Measurements from ENCODE around the gene ZNF280C.

ZNF280C gene

DNA sequence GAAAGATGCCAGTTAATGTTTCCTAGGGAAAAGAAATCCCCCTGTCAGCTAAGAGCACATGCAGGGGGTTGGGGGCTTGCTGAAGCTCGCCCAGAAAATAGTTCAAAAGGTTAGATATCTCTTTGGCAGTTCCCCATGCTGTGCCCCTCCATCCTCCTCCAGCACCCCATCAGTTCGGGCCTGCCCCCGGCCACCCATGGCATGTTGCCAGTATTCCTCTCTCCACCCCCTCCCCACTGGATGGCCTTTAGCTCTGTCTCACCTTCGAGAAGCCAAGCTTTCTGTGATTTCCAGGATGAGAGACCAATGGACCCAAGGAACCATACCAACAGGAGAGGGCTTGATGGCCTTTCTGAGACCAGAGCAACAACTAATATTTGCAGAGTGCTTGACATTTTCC, 91.8 kb downstream of the ZNF280C start:
- no peak for DNase-seq (ENCODE audit: low spot score)

GRCh38 chrX:130176354-130176776, 92.3 kb downstream of the ZNF280C start:
- DNase-seq (ENCODE audit: low spot score): no peak

DNA sequence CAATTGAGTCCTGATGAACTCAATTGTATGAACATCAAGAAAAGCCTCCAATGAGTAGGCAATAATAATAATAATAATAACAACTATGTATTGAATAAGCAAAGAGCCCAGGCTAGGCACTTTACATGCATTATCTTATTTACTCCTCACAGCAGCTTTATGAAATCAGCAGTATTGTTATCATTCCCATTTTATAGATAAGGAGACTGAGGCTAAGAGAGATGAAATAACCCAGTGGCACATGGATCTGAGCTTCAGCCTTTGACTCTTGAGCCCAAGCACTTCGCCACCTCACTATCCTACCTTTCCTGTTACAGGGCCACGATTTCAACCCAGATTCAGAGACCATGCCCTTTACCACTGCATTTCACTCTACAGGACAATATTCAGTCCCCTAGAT, 93.8 kb downstream of the ZNF280C start:
- DNase-seq (ENCODE audit: low spot score): no peak

GRCh38 chrX:130174045-130174704, 94.5 kb downstream of the ZNF280C start:
- no peak for DNase-seq (ENCODE audit: low spot score)

DNA sequence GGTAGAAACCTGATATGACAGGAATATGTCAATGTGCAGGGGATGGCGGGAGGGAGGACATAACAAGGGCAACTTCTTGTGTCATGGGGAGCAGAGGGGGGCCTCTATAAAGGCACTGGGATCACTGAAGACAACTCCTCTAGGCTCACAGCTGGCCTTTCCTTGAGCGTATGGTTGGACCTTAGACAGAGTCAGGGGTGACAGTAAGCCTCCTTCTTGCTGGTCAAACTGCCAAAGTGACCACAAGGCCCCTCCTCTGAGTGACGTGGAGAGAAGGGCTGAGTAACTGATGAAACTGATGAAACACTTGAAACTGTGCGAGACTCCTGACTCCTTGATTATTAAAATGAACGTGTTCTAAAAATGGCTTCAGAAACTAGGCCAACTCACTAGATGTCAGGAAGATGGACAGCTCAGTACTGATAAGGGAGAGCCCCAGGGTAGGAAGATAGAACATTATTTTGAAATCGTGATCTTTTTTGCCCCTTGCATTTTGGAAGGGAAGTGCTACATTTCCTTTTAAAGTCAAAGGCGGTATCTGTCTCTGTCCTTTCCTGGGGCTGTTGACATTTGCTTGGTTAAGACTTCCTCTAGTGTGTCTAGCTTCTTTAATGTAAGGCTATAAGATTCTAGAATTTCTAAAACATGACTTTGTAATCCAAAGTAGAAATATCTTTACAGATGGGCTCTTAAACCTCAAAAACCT, 95.4 kb downstream of the ZNF280C start:
- DNase-seq (ENCODE audit: low spot score): no peak

- peak; percentile 31 for DNase-seq (ENCODE audit: low spot score)
Measured at GRCh38 chrX:130172127-130172845, 96.4 kb downstream of the ZNF280C start.

- DNase-seq (ENCODE audit: low spot score): peak; percentile 45
Measured at GRCh38 chrX:130171446-130172126, 97.1 kb downstream of the ZNF280C start, which contains the start of gene RAB33A. Gene RAB33A (plus strand): TSS chrX:130171962. CDS start chrX:130172063, 101 bp downstream.

DNA sequence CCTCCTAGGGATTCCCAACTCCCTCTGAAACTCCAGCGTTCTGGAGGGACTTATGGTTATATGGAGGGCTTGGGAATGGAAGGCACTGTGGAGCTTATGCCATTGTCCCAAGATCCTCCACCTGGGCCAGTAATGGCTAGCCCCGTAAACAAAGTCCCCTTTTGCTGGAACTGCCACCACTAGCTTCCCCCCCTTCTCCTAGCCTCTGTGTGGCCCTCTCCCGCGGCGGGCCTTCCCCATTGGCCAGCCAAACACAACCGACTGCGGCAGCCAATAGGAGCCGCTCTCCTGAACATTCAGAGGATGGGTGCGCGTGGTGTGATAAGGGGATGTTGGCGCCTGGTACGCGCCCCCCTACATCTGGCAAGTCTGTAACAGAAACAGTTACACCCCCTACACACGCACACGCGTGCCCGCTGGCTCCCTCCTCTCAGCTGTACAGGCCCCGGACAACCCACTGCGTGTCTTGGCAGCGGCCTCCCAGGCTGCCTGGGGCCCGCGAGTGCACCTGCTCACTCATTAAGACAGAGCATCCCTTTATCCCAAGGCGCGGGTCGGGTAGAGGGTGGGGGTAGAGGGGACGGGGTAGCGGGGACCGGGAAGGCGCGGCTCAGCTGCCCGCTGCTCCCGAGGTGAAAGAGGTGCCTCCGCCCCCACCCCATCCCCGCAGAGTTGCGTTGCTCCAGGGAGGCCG, 97.8 kb downstream of the ZNF280C start:
- peak; percentile 93 for DNase-seq (ENCODE audit: low spot score)

DNA sequence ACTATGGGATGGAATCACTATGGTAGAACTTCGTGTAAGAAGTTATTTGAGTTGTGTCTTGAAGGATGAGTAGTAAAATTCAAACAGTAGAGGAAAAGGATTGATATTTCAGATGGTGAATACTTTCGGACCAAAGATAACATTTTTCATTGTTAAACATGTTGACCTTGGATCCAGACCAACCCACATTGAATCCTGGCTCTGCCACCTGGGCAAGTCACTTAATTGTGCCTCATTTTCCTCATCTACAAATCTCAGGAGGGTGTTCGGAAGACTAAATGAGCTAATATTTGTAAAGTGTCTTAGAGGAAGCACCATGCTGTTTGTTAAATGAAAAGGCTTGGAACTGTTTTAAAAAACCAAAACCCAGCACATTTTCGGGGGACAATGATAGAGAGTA, 101.7 kb downstream of the ZNF280C start:
- no peak for DNase-seq (ENCODE audit: low spot score)

DNA sequence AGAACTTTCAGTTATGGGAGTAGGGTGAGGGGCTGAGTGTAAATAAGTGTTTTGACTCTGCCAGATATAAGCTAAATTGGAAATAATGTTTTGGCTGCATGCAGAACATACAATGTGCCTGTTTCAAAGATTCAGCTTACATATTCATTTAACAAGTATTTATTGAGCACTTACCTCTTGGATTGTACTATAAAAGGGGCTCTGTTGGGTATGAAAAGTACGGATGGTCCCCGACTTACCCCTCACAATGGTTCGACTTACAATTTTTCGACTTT, 102.3 kb downstream of the ZNF280C start:
- DNase-seq (ENCODE audit: low spot score): no peak

DNA sequence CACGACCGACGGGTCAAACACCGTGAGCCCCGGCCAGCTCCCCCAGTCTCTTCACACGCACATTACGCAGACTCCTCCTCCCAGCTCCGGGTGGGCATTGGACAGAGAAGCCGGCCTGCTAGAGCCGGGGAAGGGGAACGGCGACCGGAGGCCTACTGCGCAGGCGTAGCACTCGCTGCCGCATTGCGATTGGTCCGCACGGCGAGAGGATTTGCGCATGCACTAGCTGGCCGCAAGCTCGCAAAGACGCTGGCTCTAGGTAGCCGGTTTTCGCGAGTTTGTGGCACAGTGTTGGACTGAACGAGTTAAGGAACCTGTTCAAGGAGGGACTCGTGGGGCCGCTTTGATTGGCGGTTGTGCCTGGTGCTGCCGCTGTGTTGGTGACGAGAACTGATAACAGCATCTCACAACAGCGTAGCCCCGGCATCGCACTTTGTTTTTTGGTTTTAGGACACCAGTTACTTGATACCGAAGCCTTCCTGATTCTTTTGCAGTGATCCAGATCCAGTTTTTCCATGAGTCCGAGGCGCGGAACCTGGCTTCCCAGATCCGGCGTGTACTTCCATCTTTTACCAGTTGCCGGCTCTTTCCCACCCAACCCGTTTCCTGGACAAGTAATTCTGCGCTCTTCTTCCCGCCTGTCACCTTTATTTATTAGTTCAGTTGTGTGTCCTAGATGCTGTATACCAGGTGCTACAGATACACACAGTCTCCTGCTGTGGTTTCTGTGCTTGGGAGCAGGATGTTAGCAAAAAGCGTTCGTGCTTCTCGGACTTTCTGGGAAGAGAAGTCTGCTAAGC, 102.8 kb downstream of the ZNF280C start, which contains the start of gene AIFM1:
Gene AIFM1 (minus strand): TSS at position 139 of the 800 bp plus-strand sequence. CDS start 185 bp downstream, outside the sequence.
- DNase-seq (ENCODE audit: low spot score): peak; percentile 95

- DNase-seq (ENCODE audit: low spot score): no peak
Measured at GRCh38 chrX:130165181-130165702, 103.5 kb downstream of the ZNF280C start.

- no peak for DNase-seq (ENCODE audit: low spot score)
Measured at GRCh38 chrX:130163398-130163797, 105.3 kb downstream of the ZNF280C start.

DNA sequence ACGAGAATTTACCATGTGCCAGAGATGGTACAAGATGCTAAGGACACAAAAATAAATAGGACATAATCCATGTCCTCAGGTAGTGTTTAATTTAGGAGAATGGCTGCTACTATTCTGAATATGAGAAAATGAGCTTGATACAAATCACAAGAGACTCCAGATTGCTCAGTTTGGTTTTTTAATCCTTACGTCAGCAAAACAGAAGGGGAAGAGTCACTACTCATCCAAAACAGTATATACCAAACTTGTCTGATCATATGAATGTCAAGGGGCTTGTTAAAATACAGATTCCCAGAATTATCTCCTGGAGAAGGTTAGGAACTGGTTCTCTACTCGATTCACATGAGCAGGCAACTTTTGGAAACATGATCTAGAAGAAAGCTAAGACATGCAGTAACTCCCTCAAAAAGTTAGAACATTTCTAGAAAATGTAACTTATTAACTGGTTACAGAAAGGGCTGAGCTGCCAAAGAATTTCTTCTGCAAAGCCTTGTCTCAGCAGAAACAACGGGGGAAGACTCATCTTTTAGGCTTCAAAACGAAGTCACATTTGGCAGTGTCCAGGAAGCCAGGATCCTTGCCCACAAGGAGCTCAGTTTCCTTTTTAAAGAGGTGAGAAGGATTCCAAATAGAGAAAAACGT, 106.5 kb downstream of the ZNF280C start:
- no peak for DNase-seq (ENCODE audit: low spot score)

DNA sequence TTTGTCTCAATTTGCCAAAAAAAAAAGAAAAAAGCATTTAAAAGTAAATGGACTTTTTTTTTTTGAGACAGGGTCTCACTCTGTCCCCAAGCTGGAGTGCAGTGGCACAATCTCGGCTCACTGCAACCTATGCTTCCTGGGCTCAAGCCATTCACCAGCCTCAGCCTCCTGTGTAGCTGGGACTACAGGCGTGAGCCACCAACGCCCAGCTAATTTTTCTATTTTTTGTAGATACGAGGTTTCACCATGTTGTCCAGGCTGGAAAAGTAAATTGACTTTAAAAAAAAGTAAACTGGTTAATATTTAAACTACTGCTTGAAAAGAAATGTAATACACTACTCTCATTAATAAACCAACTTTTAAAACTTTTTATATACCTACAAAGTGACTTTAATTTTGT, 108.9 kb downstream of the ZNF280C start:
- no peak for DNase-seq (ENCODE audit: low spot score)

DNA sequence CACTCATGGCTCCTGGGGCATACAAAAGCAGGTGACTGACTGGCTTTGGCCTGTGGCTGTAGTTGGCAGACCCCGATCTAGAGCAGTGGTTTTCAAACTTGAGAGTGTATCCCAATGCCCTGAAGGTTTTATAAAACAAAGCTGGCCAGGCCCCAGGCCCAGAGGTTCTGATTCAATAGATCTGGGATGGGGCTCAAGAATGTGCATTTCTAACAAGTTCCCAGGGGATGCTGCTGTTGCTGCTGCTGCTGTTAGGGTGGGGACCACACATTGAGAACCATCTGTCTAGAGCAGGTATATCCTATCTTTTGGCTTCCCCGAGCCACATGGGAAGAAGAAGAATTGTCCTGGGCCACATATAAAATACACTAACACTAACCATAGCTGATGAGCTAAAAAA, 110.4 kb downstream of the ZNF280C start:
- DNase-seq (ENCODE audit: low spot score): no peak

DNA sequence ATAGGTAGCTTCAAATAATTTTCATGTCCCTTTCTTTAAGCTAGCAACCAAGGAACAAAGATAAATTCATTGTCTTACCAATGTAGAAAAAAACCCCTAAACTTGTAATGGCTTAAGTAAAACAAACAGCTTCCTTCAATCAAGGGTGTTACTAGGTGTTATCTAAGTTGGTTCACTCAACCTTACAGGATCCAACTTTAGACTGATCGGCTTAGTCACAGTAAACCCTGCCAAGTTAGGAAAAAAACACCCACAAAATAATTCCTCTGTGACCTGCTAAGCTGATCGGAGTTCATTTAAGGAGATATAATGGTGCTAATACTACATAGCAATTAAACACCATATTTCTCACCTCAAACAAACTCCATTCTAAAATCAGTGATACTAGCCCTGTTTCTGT, 113.1 kb downstream of the ZNF280C start:
- DNase-seq (ENCODE audit: low spot score): no peak

All from SK-N-DZ (cell line).